A673 (cell line): ENCODE data around the gene SDCBP2. TPM values are rescaled to one million over a fixed set of nuclear protein-coding genes. Genes with fewer than 3 reads are reported as not detected.

Experiments
- BruUV-seq: library from RNA; stranded (reverse); fragments of 400-500 nt; replicated peaks from 2 replicates; lab custom pipeline; 2021; lab: Mats Ljungman, UMichigan
- CTCF ChIA-PET: fragments of 300-600 bp; sonication (Branson Sonifier 250); formaldehyde crosslinking; loops from one replicate; lab custom pipeline; 2022; ENCODE audit warnings: antibody characterized with exemption; lab: Charles Lee
- POLR2A ChIA-PET: fragments of 300-600 bp; sonication (Branson Sonifier 250); formaldehyde crosslinking; loops from one replicate; lab custom pipeline; 2022; ENCODE audit warnings: antibody characterized with exemption; ENCODE audit not compliant: low non-redundant PET; lab: Charles Lee
- DNase-seq: peaks from one replicate; pipeline ENCODE4 v3.0.0-alpha.2; 2015; ENCODE audit warnings: low spot score
- H3K27ac ChIP-seq: fragments of 200-600 bp; sonication (generic); 2 replicates; pipeline ENCODE4 v1.5.1; 2016; ENCODE audit warnings: mixed run types, low read depth, mild to moderate bottlenecking, mixed read lengths, antibody characterized with exemption, low read length; ENCODE audit not compliant: poor library complexity, severe bottlenecking
- H3K27me3 ChIP-seq: fragments of 200-600 bp; sonication (generic); replicated peaks from 2 replicates; pipeline ENCODE4 v1.6.1; 2017; ENCODE audit warnings: mixed run types, low read depth, mild to moderate bottlenecking, mixed read lengths, antibody characterized with exemption, low read length; ENCODE audit not compliant: insufficient read depth, poor library complexity
- H3K36me3 ChIP-seq: fragments of 200-600 bp; sonication (generic); 2 replicates; pipeline ENCODE4 v1.6.1; 2016; ENCODE audit warnings: mixed run types, mild to moderate bottlenecking, mixed read lengths, antibody characterized with exemption, low read length; ENCODE audit not compliant: insufficient read depth, poor library complexity, severe bottlenecking
- H3K4me1 ChIP-seq: fragments of 200-600 bp; sonication (generic); 2 replicates; pipeline ENCODE4 v1.6.1; 2017; ENCODE audit warnings: mixed run types, mild to moderate bottlenecking, mixed read lengths, antibody characterized with exemption, low read length; ENCODE audit not compliant: insufficient read depth, poor library complexity, severe bottlenecking
- H3K4me3 ChIP-seq: fragments of 200-600 bp; sonication (generic); 2 replicates; pipeline ENCODE4 v1.5.1; 2016; ENCODE audit warnings: low read depth, mixed run types, mild to moderate bottlenecking, mixed read lengths, low read length; ENCODE audit not compliant: poor library complexity, severe bottlenecking
- H3K9me3 ChIP-seq: fragments of 200-600 bp; sonication (generic); 2 replicates; pipeline ENCODE4 v1.6.1; 2016; ENCODE audit warnings: mixed run types, low read depth, mild to moderate bottlenecking, mixed read lengths, antibody characterized with exemption, low read length; ENCODE audit not compliant: poor library complexity, severe bottlenecking
- EZH2 ChIP-seq: fragments of 200-600 bp; sonication (generic); IDR thresholded peaks from 2 replicates; pipeline ENCODE4 v1.6.1; 2017; ENCODE audit warnings: borderline replicate concordance, low read depth, mild to moderate bottlenecking, mixed read lengths, antibody characterized with exemption, low read length; ENCODE audit not compliant: poor library complexity, severe bottlenecking
- intact Hi-C: fragments of 100-400 bp; cut with micrococcal nuclease; formaldehyde crosslinking; loops from one replicate; pipeline ENCODE4 v1.10.0; 2022; ENCODE audit not compliant: unreplicated experiment
- total RNA-seq: library from RNA; stranded (reverse); gene quantifications from 2 replicates; pipeline ENCODE4 v1.2.3, GENCODE V29; 2021
- TF ChIP-seq, protein P1 (sequence below): fragments of 300-800, 200-600 bp; sonication (generic); conservative IDR thresholded peaks from 2 replicates; pipeline ENCODE4 v1.5.1; 2017; ENCODE audit warnings: low read depth, mild to moderate bottlenecking, antibody characterized with exemption, low read length, moderate library complexity, mixed read lengths

Gene SDCBP2
- total RNA-seq, 1 experiment from 2014 or later, result 3.5 TPM

GRCh38 chr20:1341561-1342265 lies 12.8 kb upstream of the SDCBP2 start:
- DNase-seq, result no peak
- Histone ChIP-seq H3K36me3 (no peaks in the 10 kb centered on the region), H3K27me3 (no peaks in the 10 kb centered on the region), H3K9me3 (peaks cover 6% of the 10 kb centered on the region), H3K27ac (no peak overlapping the region), H3K4me1 (peaks cover 5% of the 10 kb centered on the region), H3K4me3 (no peak overlapping the region)
- TF ChIP-seq, protein P1, sequence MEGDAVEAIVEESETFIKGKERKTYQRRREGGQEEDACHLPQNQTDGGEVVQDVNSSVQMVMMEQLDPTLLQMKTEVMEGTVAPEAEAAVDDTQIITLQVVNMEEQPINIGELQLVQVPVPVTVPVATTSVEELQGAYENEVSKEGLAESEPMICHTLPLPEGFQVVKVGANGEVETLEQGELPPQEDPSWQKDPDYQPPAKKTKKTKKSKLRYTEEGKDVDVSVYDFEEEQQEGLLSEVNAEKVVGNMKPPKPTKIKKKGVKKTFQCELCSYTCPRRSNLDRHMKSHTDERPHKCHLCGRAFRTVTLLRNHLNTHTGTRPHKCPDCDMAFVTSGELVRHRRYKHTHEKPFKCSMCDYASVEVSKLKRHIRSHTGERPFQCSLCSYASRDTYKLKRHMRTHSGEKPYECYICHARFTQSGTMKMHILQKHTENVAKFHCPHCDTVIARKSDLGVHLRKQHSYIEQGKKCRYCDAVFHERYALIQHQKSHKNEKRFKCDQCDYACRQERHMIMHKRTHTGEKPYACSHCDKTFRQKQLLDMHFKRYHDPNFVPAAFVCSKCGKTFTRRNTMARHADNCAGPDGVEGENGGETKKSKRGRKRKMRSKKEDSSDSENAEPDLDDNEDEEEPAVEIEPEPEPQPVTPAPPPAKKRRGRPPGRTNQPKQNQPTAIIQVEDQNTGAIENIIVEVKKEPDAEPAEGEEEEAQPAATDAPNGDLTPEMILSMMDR, result no peak
- TF ChIP-seq EZH2, result no peak
- CTCF ChIA-PET, result interaction anchor here (0.7 kb wide), 1 partner anchor 162 kb away, joined by 4 read pairs; no protein-coding TSS in a partner anchor
- POLR2A ChIA-PET, result no interaction called here
- intact Hi-C loops, result no loop called here
- BruUV-seq, result no TSS peak

GRCh38 chr20:1338801-1339200 lies 9.9 kb upstream of the SDCBP2 start:
- H3K4me1 ChIP-seq, result peaks cover 7% of the 10 kb centered on the region
- TF ChIP-seq, protein P1, result no peak
- no peak for TF ChIP-seq EZH2
- no peak for DNase-seq
- H3K36me3 ChIP-seq, result no peaks in the 10 kb centered on the region
- intact Hi-C loops, result no loop called here
- POLR2A ChIA-PET, result no interaction called here
- no peaks in the 10 kb centered on the region for H3K27me3 ChIP-seq
- no peak overlapping the region for H3K27ac ChIP-seq
- BruUV-seq, result no TSS peak
- H3K4me3 ChIP-seq, result no peak overlapping the region
- no peaks in the 10 kb centered on the region for H3K9me3 ChIP-seq
- CTCF ChIA-PET, result no interaction called here

DNA sequence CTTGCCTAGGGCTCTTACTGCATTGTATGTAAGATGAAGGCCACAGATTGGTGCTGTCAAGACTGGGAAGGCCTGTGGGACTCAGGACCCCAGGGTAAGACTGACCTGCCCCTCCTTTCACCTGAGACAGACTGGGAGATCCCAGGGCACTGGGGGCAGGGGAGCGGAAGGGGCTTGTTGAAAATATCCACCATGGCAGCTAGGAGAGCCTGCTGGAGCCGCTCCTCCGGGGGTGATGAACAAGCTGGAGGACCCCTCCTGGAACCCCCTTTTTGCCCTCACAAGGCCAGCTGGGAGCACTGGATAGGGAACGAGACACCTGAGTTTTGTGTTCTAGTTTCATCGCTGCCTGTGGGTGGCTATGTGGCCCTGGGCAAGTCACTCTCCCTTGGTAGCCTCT lies 9.2 kb upstream of the SDCBP2 start:
- Histone ChIP-seq H3K4me1 (peaks cover 7% of the 10 kb centered on the region), H3K36me3 (peaks cover 4% of the 10 kb centered on the region), H3K27me3 (no peaks in the 10 kb centered on the region), H3K4me3 (no peak overlapping the region), H3K9me3 (no peaks in the 10 kb centered on the region), H3K27ac (no peak overlapping the region)
- intact Hi-C loops, result no loop called here
- POLR2A ChIA-PET, result no interaction called here
- TF ChIP-seq EZH2, result no peak
- TF ChIP-seq, protein P1, result no peak
- no TSS peak for BruUV-seq
- CTCF ChIA-PET, result no interaction called here
- DNase-seq, result no peak
